ENCODE data around the gene SERINC5. TPM values are rescaled to one million over a fixed set of nuclear protein-coding genes. Genes with fewer than 3 reads are reported as not detected.

Gene SERINC5
- total and polyA plus RNA-seq, 2 donors (not counting 3 experiments of a cell fraction or from before 2014, with no cell fraction given) = 3.2 to 10.1 TPM

- no TSS peak for BruUV-seq (replicated peaks)
- no peak overlapping the region for H3K27ac ChIP-seq (ENCODE audit: insufficient read depth, low read depth, low read length)
- no peak overlapping the region for H3K9ac ChIP-seq (replicated peaks; ENCODE audit: extremely low read depth, insufficient read depth, low read length)
- H3K9me3 ChIP-seq (replicated peaks; ENCODE audit: control insufficient read depth, insufficient read depth, low read length) = no peaks in the 10 kb centered on the region
- H3K79me2 ChIP-seq (ENCODE audit: control insufficient read depth, insufficient read depth, low read length) = no peaks in the 10 kb centered on the region
- DNase-seq (ENCODE audit: low read depth, low spot score) (no peak), FAIRE-seq (no peak)
- no peak overlapping the region for H3K4me3 ChIP-seq (replicated peaks in 1 of 3; ENCODE audit: insufficient read depth in 1 of 3, low read depth in 1 of 3, low read length in 3 of 3)
- no peaks in the 10 kb centered on the region for H3K9me1 ChIP-seq (replicated peaks; ENCODE audit: control insufficient read depth, extremely low read depth, insufficient read depth, low read length)
- ChIA-PET POLR2A (no interaction called here), CTCF (no interaction called here)
- dilution Hi-C loops (cut with MboI; ENCODE audit: extremely low pct_ligation_motif_present, low sequenced_read_pairs) (no loop called here), intact Hi-C loops (cut with micrococcal nuclease) (no loop called here)
- no peaks in the 10 kb centered on the region for H3K36me3 ChIP-seq (ENCODE audit: control insufficient read depth in 2 of 2, extremely low read depth in 1 of 2, insufficient read depth in 2 of 2, low read length in 2 of 2)
- no peak for TF ChIP-seq FOS (IDR thresholded peaks at IDR 0.05; ENCODE audit: borderline replicate concordance, insufficient read depth, low read length)
- no peak for TF ChIP-seq CTCF (IDR thresholded peaks at IDR 0.05; ENCODE audit: extremely low read depth in 1 of 2, insufficient read depth in 1 of 2, low read depth in 1 of 2, low read length in 2 of 2)
- no peak for TF ChIP-seq MAX (IDR thresholded peaks at IDR 0.05; ENCODE audit: insufficient read depth, insufficient read length)
- no peak for TF ChIP-seq POLR2A (IDR thresholded peaks at IDR 0.05; ENCODE audit: low read depth, low read length)
- no peak for TF ChIP-seq EZH2 (IDR thresholded peaks at IDR 0.05; ENCODE audit: borderline replicate concordance, low read depth, low read length, severe bottlenecking)
- TF ChIP-seq POLR2AphosphoS5 (IDR thresholded peaks at IDR 0.05; ENCODE audit: insufficient read depth, low read depth, low read length) = no peak
- no peak for TF ChIP-seq MYC (IDR thresholded peaks at IDR 0.05; ENCODE audit: low read depth, low read length)
- TF ChIP-seq GATA2 (IDR thresholded peaks at IDR 0.05; ENCODE audit: insufficient read depth, insufficient read length, low read depth, low read length) = no peak
- TF ChIP-seq JUN (IDR thresholded peaks at IDR 0.05; ENCODE audit: borderline replicate concordance, insufficient read depth, insufficient read length, low read depth) = no peak
- no peak overlapping the region for H3K4me2 ChIP-seq (ENCODE audit: insufficient read depth, low read length)
- no peak overlapping the region for H2AFZ ChIP-seq (ENCODE audit: low read depth, low read length)
- H4K20me1 ChIP-seq (replicated peaks; ENCODE audit: control insufficient read depth, extremely low read depth, insufficient read depth, low read length) = no peaks in the 10 kb centered on the region
- H3K4me1 ChIP-seq (ENCODE audit: control insufficient read depth, extremely low read depth, insufficient read depth, low read length) = no peaks in the 10 kb centered on the region
- H3K27me3 ChIP-seq (ENCODE audit: control insufficient read depth in 2 of 2, insufficient read depth in 2 of 2, low read length in 2 of 2) = no peaks in the 10 kb centered on the region
These were observed 38.2 kb downstream of the SERINC5 start for GRCh38 chr5:80217667-80218066.

All from endothelial cell of umbilical vein (primary cell).